K562 (cell line): ENCODE results near the gene TALDO1. TPM values are rescaled to one million over a fixed set of nuclear protein-coding genes. Genes with fewer than 3 reads are reported as not detected.

ENCODE experiments used
- ATAC-seq: fragments of 200-7000 bp; cut with Tn5 transposase; 3 replicates; pipeline ENCODE4 v1.9.1; 2020; ENCODE audit warnings: moderate library complexity
- BruUV-seq: library from RNA; stranded (reverse); fragments of 400-500 nt; replicated peaks from 2 replicates; lab custom pipeline; 2021; lab: Mats Ljungman, UMichigan
- CTCF ChIA-PET: fragments of 300-600 bp; formaldehyde crosslinking; extraction: SDS; loops from one replicate; lab custom pipeline; 2021; ENCODE audit warnings: low intra/inter-chr PET ratio; lab: Yijun Ruan, JAX
- POLR2A ChIA-PET: fragments of 300-600, 350-650 bp; sonication (Branson Sonifier 250); formaldehyde crosslinking; extraction: SDS; loops from one replicate; lab custom pipeline; 2021; ENCODE audit warnings: antibody characterized with exemption, inconsistent platforms; lab: Yijun Ruan, JAX
- DNase-seq, 4 experiments: peaks; one replicate each; pipeline versions ENCODE4 v3.0.0 to v3.0.0-alpha.2; 2011 to 2018; ENCODE audit warnings: low spot score in 3 of 4, mixed read lengths in 3 of 4; ENCODE audit errors: extremely low read depth in 1 of 4
- FAIRE-seq: peaks from 2 replicates; lab custom pipeline; 2011; peaks lifted over from hg19 to GRCh38; lab: Jason Lieb, UNC
- H2AFZ ChIP-seq: 2 replicates; pipeline ENCODE4 v1.6.0; 2011; ENCODE audit warnings: low read depth, low read length, control low read depth, inconsistent platforms
- H3K27ac ChIP-seq: fragments of 200-600 bp; 3 replicates; pipeline ENCODE4 v1.8.0; 2011; ENCODE audit warnings: low read depth, mild to moderate bottlenecking, control low read depth, inconsistent platforms, low read length, moderate library complexity, mixed read lengths; ENCODE audit errors: extremely low read depth
- H3K27me3 ChIP-seq, 2 experiments: fragments of 300-600 bp in 1 of 2; 2 replicates in 1 of 2; 3 replicates in 1 of 2; pipeline versions ENCODE4 v1.6.0 to v1.8.0; 2011; ENCODE audit warnings: inconsistent platforms in 2 of 2, low read length in 2 of 2, mild to moderate bottlenecking in 1 of 2, mixed read lengths in 1 of 2, moderate library complexity in 1 of 2; ENCODE audit not compliant: control insufficient read depth in 2 of 2, insufficient read depth in 2 of 2
- H3K36me3 ChIP-seq: fragments of 300-600 bp; 3 replicates; pipeline ENCODE4 v1.8.0; 2011; ENCODE audit warnings: mild to moderate bottlenecking, low read length, inconsistent platforms; ENCODE audit not compliant: control insufficient read depth, insufficient read depth
- H3K4me1 ChIP-seq, 2 experiments: fragments of 200-600 bp in 1 of 2; replicated peaks in 1 of 2; 2 replicates in 1 of 2; 3 replicates in 1 of 2; pipeline versions ENCODE4 v1.5.1 to v1.8.0; 2011; ENCODE audit warnings: inconsistent platforms in 2 of 2, low read length in 2 of 2, mild to moderate bottlenecking in 1 of 2, mixed read lengths in 1 of 2, moderate library complexity in 1 of 2; ENCODE audit not compliant: control insufficient read depth in 2 of 2, insufficient read depth in 2 of 2
- H3K4me2 ChIP-seq: 2 replicates; pipeline ENCODE4 v1.6.1; 2011; ENCODE audit warnings: low read length, control low read depth, inconsistent platforms, mixed read lengths; ENCODE audit not compliant: insufficient read depth
- H3K4me3 ChIP-seq: fragments of 200-600 bp; sonication (generic), shearing (Covaris generic); 2 replicates; pipeline ENCODE4 v1.5.1; 2016; ENCODE audit warnings: control low read depth, inconsistent platforms
- H3K79me2 ChIP-seq: fragments of 200-600 bp; 3 replicates; pipeline ENCODE4 v1.8.0; 2011; ENCODE audit warnings: low read length, inconsistent platforms; ENCODE audit not compliant: control insufficient read depth, insufficient read depth
- H3K9ac ChIP-seq, 2 experiments: 2 replicates each; pipeline versions ENCODE4 v1.6.0 to v1.6.1; 2011; ENCODE audit warnings: low read depth in 2 of 2, low read length in 2 of 2, control low read depth in 1 of 2, inconsistent platforms in 1 of 2, mild to moderate bottlenecking in 1 of 2, mixed read lengths in 1 of 2; ENCODE audit not compliant: insufficient read depth in 1 of 2
- H3K9me1 ChIP-seq: one replicate; pipeline ENCODE4 v1.6.0; 2011; ENCODE audit warnings: inconsistent platforms, mild to moderate bottlenecking, low read length, moderate library complexity; ENCODE audit not compliant: control insufficient read depth, insufficient read depth
- H3K9me3 ChIP-seq: replicated peaks from 2 replicates; pipeline ENCODE4 v1.5.1; 2011; ENCODE audit warnings: low read depth, low read length, inconsistent platforms; ENCODE audit not compliant: control insufficient read depth, insufficient read depth
- H4K20me1 ChIP-seq: replicated peaks from 2 replicates; pipeline ENCODE4 v1.6.1; 2011; ENCODE audit warnings: low read length, inconsistent platforms, mixed read lengths; ENCODE audit not compliant: control insufficient read depth, insufficient read depth
- ARHGAP35 ChIP-seq: fragments of 450-650 bp; IDR thresholded peaks from 2 replicates; pipeline ENCODE4 v1.6.1; 2018; ENCODE audit not compliant: partially characterized antibody
- MTA1 ChIP-seq: fragments of 450-650 bp; IDR thresholded peaks from 2 replicates; pipeline ENCODE4 v1.6.1; 2017; ENCODE audit warnings: borderline replicate concordance
- ZEB2 ChIP-seq: fragments of 450-650 bp; IDR thresholded peaks from 2 replicates; pipeline ENCODE4 v1.6.1; 2016
- WGBS: fragments of 100-300 bp; shearing (Covaris generic); methylation state at CpG from one replicate; pipeline ENCODE4 v1.1.6; 2016; ENCODE audit warnings: low coverage, mixed read lengths; ENCODE audit not compliant: insufficient coverage; ENCODE audit errors: missing lambda C conversion rate; 5-methylcytosine and 5-hydroxymethylcytosine counted together
- in situ Hi-C: fragments of 300-500 bp; cut with MboI; formaldehyde crosslinking; loops from 4 replicates; pipeline ENCODE4 v1.15.0; 2018; ENCODE audit warnings: inconsistent platforms, mixed read lengths
- intact Hi-C: fragments of 100-400 bp; cut with micrococcal nuclease; formaldehyde crosslinking; loops from 2 replicates; pipeline ENCODE4 v1.14.2; 2022
- polyA plus RNA-seq, 8 experiments: library from polyadenylated mRNA; depleted of rRNA in 4 of 8; stranded (reverse) in 5 of 8; unstranded in 3 of 8; fragments of >200 nt; fragmentation: Nextera tagmentation in 2 of 8; fragmentation: Illumina TruSeq in 1 of 8; extraction: Ambion mirVana in 2 of 8; extraction: Trizol in 1 of 8; gene quantifications; 2 replicates each; pipeline versions ENCODE4 v1.2.1 to v1.2.3, GENCODE V29; 2011 to 2014; ENCODE audit warnings: inconsistent platforms in 1 of 8, missing spikeins in 1 of 8
- total RNA-seq, 7 experiments: library from RNA; depleted of rRNA in 6 of 7; stranded (reverse); fragments of >200 nt in 6 of 7; fragmentation: Illumina TruSeq in 2 of 7; extraction: Trizol in 2 of 7; gene quantifications; 2 replicates each; pipeline versions ENCODE4 v1.2.1 to v1.2.3, GENCODE V29; 2011 to 2021; ENCODE audit warnings: low replicate concordance in 1 of 7
- TF ChIP-seq, protein P1 (sequence below): sonication (generic); formaldehyde crosslinking; IDR thresholded peaks from 2 replicates; pipeline ENCODE4 v1.5.0; 2020; ENCODE audit warnings: missing genetic modification reagents
- TF ChIP-seq, protein P2 (sequence below): fragments of 450-650 bp; IDR thresholded peaks from 2 replicates; pipeline ENCODE4 v1.6.1; 2016; ENCODE audit warnings: mild to moderate bottlenecking, moderate library complexity
- TF ChIP-seq, protein P3 (sequence below): sonication (generic); formaldehyde crosslinking; IDR thresholded peaks from 2 replicates; pipeline ENCODE4 v1.8.1; 2022; ENCODE audit warnings: missing genetic modification reagents

TALDO1 gene
- total and polyA plus RNA-seq, 9 of the 15 experiments (the other 6 are each of a cell fraction or from before 2014, with no cell fraction given), result 260 to 541 (median 441) TPM

DNA sequence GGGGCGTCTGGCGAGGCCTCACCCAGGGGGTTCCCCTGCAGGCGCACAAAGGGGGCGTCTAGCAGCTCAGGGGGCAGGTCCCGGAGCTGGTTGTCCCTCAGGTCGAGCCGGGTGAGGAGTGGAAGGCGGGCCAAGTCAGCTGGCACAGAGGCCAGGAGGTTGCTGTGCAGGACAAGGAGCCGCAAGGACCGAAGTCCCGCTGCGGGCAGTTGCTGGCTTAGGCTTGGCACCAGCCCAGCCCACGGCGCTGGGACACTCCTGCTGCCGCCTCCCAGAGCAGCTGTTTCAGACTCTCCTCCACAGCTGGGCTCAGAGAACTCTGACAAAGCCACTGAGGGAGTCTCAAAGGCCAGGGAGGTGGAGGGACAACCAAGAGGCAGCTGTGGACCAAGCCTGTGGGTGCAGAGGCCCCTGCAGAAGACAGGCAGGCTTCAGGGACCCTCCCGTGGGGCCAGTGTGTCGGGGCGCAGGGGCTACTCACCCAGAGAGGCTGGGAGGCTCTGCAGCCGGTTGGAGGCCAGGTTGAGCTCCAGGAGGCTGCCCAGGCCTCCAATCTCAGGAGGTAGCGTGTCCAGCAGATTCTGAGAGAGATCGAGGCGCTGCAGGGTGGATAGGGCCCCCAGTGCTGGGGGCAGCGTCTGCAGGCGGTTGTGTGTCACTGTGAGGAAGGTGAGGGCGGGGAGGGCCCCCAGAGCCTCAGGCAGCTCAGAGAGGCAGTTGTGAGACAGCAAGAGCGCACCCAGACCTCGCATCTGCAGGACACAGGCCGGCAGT, 55.6 kb downstream of the TALDO1 start:
- BruUV-seq, result no TSS peak
- CTCF ChIA-PET, result no interaction called here
- Histone ChIP-seq H3K79me2 (peaks cover 22% of the 10 kb centered on the region), H3K27me3 (no peaks in the 10 kb centered on the region), H3K9ac (peak overlapping the region in 1 of 2 experiments; percentile 97; a peak in 2 of 4 replicates), H2AFZ (no peak overlapping the region), H3K4me3 (no peak overlapping the region), H4K20me1 (no peaks in the 10 kb centered on the region), H3K9me3 (no peaks in the 10 kb centered on the region), H3K4me1 (peaks cover 10 to 93% of the 10 kb centered on the region in 2 experiments; a peak in 4 of 5 replicates), H3K27ac (no peak overlapping the region), H3K36me3 (peaks cover 38% of the 10 kb centered on the region; the same call in 1 of the 3 replicates), H3K9me1 (no peaks in the 10 kb centered on the region), H3K4me2 (no peak overlapping the region)
- ATAC-seq, result no peak
- DNase-seq, result no peak
- no peak for FAIRE-seq
- in situ Hi-C loops, result no loop called here
- intact Hi-C loops, result no loop called here
- POLR2A ChIA-PET, result interaction anchor here (0.6 to 1.1 kb wide), 4 partner anchors 24 to 111 kb away, joined by 3 to 4 read pairs (median 4); no protein-coding TSS in a partner anchor
- 91% methylated on average over 21 of the region's 28 CpGs for WGBS
- TF ChIP-seq, protein P1, sequence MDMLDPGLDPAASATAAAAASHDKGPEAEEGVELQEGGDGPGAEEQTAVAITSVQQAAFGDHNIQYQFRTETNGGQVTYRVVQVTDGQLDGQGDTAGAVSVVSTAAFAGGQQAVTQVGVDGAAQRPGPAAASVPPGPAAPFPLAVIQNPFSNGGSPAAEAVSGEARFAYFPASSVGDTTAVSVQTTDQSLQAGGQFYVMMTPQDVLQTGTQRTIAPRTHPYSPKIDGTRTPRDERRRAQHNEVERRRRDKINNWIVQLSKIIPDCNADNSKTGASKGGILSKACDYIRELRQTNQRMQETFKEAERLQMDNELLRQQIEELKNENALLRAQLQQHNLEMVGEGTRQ (CRISPR knock-in tag), result no peak
- TF ChIP-seq ZEB2, result no peak
- no peak for TF ChIP-seq MTA1
- TF ChIP-seq, protein P2, sequence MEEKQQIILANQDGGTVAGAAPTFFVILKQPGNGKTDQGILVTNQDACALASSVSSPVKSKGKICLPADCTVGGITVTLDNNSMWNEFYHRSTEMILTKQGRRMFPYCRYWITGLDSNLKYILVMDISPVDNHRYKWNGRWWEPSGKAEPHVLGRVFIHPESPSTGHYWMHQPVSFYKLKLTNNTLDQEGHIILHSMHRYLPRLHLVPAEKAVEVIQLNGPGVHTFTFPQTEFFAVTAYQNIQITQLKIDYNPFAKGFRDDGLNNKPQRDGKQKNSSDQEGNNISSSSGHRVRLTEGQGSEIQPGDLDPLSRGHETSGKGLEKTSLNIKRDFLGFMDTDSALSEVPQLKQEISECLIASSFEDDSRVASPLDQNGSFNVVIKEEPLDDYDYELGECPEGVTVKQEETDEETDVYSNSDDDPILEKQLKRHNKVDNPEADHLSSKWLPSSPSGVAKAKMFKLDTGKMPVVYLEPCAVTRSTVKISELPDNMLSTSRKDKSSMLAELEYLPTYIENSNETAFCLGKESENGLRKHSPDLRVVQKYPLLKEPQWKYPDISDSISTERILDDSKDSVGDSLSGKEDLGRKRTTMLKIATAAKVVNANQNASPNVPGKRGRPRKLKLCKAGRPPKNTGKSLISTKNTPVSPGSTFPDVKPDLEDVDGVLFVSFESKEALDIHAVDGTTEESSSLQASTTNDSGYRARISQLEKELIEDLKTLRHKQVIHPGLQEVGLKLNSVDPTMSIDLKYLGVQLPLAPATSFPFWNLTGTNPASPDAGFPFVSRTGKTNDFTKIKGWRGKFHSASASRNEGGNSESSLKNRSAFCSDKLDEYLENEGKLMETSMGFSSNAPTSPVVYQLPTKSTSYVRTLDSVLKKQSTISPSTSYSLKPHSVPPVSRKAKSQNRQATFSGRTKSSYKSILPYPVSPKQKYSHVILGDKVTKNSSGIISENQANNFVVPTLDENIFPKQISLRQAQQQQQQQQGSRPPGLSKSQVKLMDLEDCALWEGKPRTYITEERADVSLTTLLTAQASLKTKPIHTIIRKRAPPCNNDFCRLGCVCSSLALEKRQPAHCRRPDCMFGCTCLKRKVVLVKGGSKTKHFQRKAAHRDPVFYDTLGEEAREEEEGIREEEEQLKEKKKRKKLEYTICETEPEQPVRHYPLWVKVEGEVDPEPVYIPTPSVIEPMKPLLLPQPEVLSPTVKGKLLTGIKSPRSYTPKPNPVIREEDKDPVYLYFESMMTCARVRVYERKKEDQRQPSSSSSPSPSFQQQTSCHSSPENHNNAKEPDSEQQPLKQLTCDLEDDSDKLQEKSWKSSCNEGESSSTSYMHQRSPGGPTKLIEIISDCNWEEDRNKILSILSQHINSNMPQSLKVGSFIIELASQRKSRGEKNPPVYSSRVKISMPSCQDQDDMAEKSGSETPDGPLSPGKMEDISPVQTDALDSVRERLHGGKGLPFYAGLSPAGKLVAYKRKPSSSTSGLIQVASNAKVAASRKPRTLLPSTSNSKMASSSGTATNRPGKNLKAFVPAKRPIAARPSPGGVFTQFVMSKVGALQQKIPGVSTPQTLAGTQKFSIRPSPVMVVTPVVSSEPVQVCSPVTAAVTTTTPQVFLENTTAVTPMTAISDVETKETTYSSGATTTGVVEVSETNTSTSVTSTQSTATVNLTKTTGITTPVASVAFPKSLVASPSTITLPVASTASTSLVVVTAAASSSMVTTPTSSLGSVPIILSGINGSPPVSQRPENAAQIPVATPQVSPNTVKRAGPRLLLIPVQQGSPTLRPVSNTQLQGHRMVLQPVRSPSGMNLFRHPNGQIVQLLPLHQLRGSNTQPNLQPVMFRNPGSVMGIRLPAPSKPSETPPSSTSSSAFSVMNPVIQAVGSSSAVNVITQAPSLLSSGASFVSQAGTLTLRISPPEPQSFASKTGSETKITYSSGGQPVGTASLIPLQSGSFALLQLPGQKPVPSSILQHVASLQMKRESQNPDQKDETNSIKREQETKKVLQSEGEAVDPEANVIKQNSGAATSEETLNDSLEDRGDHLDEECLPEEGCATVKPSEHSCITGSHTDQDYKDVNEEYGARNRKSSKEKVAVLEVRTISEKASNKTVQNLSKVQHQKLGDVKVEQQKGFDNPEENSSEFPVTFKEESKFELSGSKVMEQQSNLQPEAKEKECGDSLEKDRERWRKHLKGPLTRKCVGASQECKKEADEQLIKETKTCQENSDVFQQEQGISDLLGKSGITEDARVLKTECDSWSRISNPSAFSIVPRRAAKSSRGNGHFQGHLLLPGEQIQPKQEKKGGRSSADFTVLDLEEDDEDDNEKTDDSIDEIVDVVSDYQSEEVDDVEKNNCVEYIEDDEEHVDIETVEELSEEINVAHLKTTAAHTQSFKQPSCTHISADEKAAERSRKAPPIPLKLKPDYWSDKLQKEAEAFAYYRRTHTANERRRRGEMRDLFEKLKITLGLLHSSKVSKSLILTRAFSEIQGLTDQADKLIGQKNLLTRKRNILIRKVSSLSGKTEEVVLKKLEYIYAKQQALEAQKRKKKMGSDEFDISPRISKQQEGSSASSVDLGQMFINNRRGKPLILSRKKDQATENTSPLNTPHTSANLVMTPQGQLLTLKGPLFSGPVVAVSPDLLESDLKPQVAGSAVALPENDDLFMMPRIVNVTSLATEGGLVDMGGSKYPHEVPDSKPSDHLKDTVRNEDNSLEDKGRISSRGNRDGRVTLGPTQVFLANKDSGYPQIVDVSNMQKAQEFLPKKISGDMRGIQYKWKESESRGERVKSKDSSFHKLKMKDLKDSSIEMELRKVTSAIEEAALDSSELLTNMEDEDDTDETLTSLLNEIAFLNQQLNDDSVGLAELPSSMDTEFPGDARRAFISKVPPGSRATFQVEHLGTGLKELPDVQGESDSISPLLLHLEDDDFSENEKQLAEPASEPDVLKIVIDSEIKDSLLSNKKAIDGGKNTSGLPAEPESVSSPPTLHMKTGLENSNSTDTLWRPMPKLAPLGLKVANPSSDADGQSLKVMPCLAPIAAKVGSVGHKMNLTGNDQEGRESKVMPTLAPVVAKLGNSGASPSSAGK, result no peak
- TF ChIP-seq ARHGAP35, result no peak
- TF ChIP-seq, protein P3, sequence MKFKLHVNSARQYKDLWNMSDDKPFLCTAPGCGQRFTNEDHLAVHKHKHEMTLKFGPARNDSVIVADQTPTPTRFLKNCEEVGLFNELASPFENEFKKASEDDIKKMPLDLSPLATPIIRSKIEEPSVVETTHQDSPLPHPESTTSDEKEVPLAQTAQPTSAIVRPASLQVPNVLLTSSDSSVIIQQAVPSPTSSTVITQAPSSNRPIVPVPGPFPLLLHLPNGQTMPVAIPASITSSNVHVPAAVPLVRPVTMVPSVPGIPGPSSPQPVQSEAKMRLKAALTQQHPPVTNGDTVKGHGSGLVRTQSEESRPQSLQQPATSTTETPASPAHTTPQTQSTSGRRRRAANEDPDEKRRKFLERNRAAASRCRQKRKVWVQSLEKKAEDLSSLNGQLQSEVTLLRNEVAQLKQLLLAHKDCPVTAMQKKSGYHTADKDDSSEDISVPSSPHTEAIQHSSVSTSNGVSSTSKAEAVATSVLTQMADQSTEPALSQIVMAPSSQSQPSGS (CRISPR knock-in tag), result no peak
